Spleen (tissue), 7 donors: ENCODE measurements around the gene FITM2.

Source experiments
- CTCF ChIP-seq, 11 experiments: fragments of 200-600 bp in 7 of 11; fragments of 450-650 bp in 4 of 11; sonication (generic) in 4 of 11; IDR thresholded peaks in 8 of 11; conservative IDR thresholded peaks in 3 of 11; 1 replicate in 7 of 11; 2 replicates in 4 of 11; pipeline versions ENCODE4 v1.4.0 to v1.8.0; 2016 to 2021; ENCODE audit warnings: antibody characterized with exemption in 11 of 11, inconsistent platforms in 4 of 11, mild to moderate bottlenecking in 1 of 11
- POLR2A ChIP-seq, 3 donors: fragments of 450-650 bp; IDR thresholded peaks; one replicate each; pipeline ENCODE4 v1.5.1; 2017; ENCODE audit warnings: antibody characterized with exemption in 3 of 3, mild to moderate bottlenecking in 1 of 3
- POLR2AphosphoS5 ChIP-seq, 3 donors: sonication (generic); formaldehyde crosslinking; IDR thresholded peaks; one replicate each; pipeline ENCODE4 v1.5.1; 2017; ENCODE audit warnings: antibody characterized with exemption in 3 of 3
- donor health status: DM: no; HTN: no; CAD: no; lungs with moderate emphysema.
- donor health status: DM: no; HTN: no; CAD: no.
- donor health status: DM: no; HTN: no; CAD: no.

GRCh38 chr20:44350567-44350966, 39.6 kb upstream of the FITM2 start:
- TF ChIP-seq CTCF (IDR thresholded peaks at IDR 0.05 in 8 of 11, conservative IDR thresholded peaks at IDR 0.05 in 3 of 11), result no peak
- no peak for TF ChIP-seq POLR2AphosphoS5 (IDR thresholded peaks at IDR 0.05)
- TF ChIP-seq POLR2A (IDR thresholded peaks at IDR 0.05), result no peak
